Measurements from ENCODE around the gene TBC1D16. TPM values are rescaled to one million over a fixed set of nuclear protein-coding genes. Genes with fewer than 3 reads are reported as not detected.
"Not testable (repeated sequence)": the region's sequence is repeated elsewhere in the genome, so short reads cannot be mapped to it uniquely, and the experiment has no call there.

The TBC1D16 gene
- total RNA-seq, 2 donors from 2014 or later: 15.8 to 32.8 TPM

DNA sequence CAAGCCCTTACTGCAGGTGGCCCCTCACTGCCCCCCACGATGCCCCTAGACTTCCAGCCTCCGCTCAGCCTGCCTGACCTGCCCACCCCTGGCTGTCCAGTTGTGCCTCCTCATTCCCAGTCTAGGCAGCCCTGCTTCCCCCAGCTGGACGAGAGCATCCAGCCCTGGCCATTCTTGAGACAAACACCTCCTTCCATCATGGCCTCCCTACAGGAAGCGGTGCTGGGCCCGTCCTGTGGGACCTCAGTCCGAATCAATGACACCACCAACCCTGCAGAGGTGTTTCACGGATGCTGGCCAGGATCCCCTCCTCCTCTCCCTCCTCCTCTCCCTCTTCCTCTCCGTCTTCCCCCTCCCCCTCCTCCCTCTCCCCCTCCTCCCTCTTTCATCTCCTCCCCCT lies 29.0 kb upstream of the TBC1D16 start:
- ATAC-seq (replicated peaks in 1 of 2) (no peak), DNase-seq (no peak)
- H3K27ac Mint-ChIP-seq: no peak overlapping the region
- H3K27me3 Mint-ChIP-seq (ENCODE audit: low read depth): no peaks in the 10 kb centered on the region
- H3K9me3 Mint-ChIP-seq: no peaks in the 10 kb centered on the region
- H3K4me3 Mint-ChIP-seq: no peak overlapping the region
- H3K36me3 Mint-ChIP-seq (ENCODE audit: insufficient read depth in 2 of 2): no peaks in the 10 kb centered on the region
- no peaks in the 10 kb centered on the region for H3K4me1 Mint-ChIP-seq (ENCODE audit: low read depth)

DNA sequence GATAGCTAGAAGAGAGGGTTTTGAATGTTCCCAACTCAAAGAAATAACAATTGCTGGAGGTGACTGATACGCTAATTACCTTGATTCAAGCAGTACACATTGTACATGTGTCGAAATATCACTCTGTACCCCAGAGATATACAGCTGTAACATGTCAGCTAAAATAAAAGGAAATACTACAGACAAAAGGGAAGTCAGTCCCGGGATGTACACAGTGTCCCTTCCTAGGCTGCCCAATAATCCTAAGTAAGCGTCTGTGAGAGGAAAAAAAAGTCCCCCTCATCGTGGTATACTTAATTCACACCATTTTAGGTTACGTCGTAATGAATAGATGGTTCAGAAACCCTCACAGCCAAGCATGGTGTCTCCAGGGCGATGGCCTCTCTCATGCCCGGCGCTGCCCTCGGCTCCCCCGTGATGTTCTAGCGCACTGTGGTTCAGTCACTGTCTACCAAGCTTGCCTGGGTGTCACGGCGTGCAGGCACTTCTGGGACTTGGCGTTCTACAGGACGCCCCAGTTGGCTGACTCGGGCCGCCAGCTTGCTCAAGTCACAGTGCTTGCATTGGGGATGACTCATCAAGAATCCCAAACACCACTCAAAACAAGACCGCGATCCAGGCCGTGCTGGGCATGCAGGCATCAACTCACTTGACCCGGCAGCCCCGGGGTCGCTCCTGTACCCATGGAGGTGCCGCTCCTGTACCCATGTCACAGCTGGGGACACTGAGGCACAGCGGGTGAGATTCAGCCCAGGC lies 28.3 kb upstream of the TBC1D16 start:
- Mint-ChIP-seq H3K27me3 (ENCODE audit: low read depth) (no peaks in the 10 kb centered on the region), H3K4me3 (no peak overlapping the region), H3K36me3 (ENCODE audit: insufficient read depth in 2 of 2) (no peaks in the 10 kb centered on the region), H3K4me1 (ENCODE audit: low read depth) (no peaks in the 10 kb centered on the region), H3K9me3 (no peaks in the 10 kb centered on the region), H3K27ac (no peak overlapping the region)
- no peak for ATAC-seq (replicated peaks in 1 of 2)
- no peak for DNase-seq

DNA sequence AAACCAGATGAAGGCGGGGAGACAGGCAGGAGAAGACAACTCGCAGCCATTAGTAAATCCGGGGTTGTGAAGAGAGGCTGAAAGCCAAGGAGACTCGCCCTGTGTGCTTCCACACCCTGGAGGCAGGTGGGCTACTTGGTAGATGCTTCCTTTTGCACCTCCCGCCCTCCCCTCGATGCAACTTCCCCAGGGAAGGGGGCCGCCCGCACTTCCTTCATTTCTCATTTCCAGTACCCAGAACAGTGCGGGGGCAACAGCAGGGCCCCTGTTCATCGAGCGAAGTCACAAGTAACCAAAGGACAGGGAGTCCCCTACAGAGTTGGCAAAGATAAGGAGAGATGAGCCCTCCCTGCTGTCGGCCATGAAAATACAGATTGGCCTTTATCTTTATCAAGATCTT lies 25.7 kb upstream of the TBC1D16 start:
- H3K4me1 Mint-ChIP-seq (ENCODE audit: low read depth): no peaks in the 10 kb centered on the region
- no peaks in the 10 kb centered on the region for H3K36me3 Mint-ChIP-seq (ENCODE audit: insufficient read depth in 2 of 2)
- no peak overlapping the region for H3K4me3 Mint-ChIP-seq
- no peak overlapping the region for H3K27ac Mint-ChIP-seq
- no peaks in the 10 kb centered on the region for H3K27me3 Mint-ChIP-seq (ENCODE audit: low read depth)
- DNase-seq (no peak), ATAC-seq (replicated peaks in 1 of 2) (no peak)
- H3K9me3 Mint-ChIP-seq: no peaks in the 10 kb centered on the region

DNA sequence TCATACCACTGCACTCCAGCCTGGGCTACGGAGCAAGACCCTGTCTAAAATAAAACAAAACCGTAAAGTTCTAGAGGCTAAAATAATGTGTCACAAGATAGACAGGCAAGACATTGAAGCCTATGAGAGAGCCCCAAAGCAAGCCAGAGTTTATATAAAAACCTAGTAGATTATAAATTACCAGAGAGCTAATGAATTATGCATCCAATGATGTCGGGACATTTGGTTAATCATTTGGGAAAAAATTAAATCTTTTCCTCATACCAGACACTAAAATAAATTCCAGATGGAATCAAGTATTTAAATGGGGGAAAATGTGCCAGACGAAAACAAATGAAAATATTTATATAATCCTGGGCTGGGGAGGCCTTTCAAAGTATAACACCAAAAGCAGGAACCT lies 25.0 kb upstream of the TBC1D16 start:
- Mint-ChIP-seq H3K4me1 (ENCODE audit: low read depth) (no peaks in the 10 kb centered on the region), H3K9me3 (no peaks in the 10 kb centered on the region), H3K36me3 (ENCODE audit: insufficient read depth in 2 of 2) (no peaks in the 10 kb centered on the region), H3K27me3 (ENCODE audit: low read depth) (no peaks in the 10 kb centered on the region), H3K27ac (no peak overlapping the region), H3K4me3 (no peak overlapping the region)
- DNase-seq: no peak
- no peak for ATAC-seq (replicated peaks in 1 of 2)

DNA sequence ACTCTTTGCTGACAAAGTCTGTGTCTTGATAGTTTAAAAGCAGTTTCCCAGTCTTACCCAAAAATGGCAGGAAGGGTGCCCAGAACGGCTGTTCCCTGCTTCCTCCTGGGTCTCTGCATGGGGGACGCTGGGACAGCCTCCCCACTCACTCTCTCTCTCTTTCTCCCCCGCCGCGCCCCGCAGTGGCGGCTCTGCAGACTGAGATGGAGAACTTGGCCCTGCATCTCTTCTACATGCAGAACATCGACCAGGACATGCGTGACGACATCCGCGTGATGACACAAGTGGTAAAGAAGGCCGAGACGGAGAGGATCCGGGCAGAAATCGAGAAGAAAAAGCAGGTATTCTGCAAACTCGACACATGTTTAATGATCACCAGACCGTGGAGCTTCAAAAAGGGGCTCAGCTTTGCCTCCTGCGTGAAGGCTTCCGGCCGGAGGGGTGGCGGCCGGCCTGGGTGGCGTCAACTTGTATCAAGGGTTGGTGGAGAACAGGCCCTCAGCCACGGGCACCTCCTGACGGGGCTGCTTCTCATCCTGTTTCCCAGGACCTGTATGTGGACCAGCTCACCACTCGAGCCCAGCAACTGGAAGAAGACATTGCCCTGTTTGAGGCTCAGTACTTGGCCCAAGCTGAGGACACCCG lies 22.8 kb upstream of the TBC1D16 start:
- Mint-ChIP-seq H3K4me3 (no peak overlapping the region), H3K9me3 (no peaks in the 10 kb centered on the region), H3K27ac (no peak overlapping the region), H3K27me3 (ENCODE audit: low read depth) (no peaks in the 10 kb centered on the region), H3K36me3 (ENCODE audit: insufficient read depth in 2 of 2) (no peaks in the 10 kb centered on the region), H3K4me1 (ENCODE audit: low read depth) (no peaks in the 10 kb centered on the region)
- ATAC-seq (replicated peaks in 1 of 2) (no peak), DNase-seq (no peak)

DNA sequence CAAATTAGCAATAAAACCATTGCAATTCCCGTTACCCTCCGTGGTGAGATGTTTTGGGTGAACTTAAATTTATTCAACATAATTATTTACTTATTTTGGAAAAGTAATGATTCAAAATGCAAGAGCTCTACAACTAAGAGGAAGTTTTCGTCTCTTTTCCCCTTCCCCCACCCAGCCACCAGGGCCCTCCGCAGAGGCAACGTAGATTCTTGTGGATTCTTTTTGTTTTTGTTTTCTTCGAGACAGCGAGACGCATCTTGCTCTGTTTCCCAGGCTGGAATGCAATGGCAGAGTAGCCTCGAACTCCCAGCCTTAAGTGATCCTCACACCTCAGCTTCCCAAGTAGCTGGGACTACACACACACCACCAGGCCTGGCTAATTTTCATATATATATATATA lies 19.9 kb upstream of the TBC1D16 start:
- Mint-ChIP-seq H3K4me1 (ENCODE audit: low read depth) (no peaks in the 10 kb centered on the region), H3K9me3 (no peaks in the 10 kb centered on the region), H3K27me3 (ENCODE audit: low read depth) (no peaks in the 10 kb centered on the region), H3K4me3 (no peak overlapping the region), H3K36me3 (ENCODE audit: insufficient read depth in 2 of 2) (no peaks in the 10 kb centered on the region), H3K27ac (no peak overlapping the region)
- no peak for DNase-seq
- ATAC-seq (replicated peaks in 1 of 2): no peak

DNA sequence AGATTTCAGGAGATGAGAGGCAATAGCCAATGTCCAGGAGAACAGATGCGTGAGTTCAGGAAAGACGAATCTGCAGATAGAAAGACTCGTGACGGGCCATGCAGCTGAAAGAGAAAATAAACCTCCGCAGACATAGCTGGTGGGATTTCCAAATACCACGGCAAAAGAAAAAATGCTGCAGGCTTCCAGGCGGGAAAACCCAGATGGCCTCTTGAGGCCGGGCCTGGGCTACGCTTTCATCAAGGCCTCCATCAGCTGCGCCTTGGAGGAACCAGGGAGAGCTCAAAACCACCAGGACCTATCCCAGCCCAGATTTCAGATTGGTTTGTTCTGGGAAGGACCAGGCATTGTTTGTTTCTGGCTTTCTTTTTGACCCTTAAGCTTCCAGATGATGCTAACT lies 17.4 kb upstream of the TBC1D16 start:
- ATAC-seq (replicated peaks in 1 of 2): no peak
- Mint-ChIP-seq H3K9me3 (no peaks in the 10 kb centered on the region), H3K27ac (no peak overlapping the region), H3K4me1 (ENCODE audit: low read depth) (no peaks in the 10 kb centered on the region), H3K27me3 (ENCODE audit: low read depth) (no peaks in the 10 kb centered on the region), H3K36me3 (ENCODE audit: insufficient read depth in 2 of 2) (no peaks in the 10 kb centered on the region), H3K4me3 (no peak overlapping the region)
- no peak for DNase-seq

DNA sequence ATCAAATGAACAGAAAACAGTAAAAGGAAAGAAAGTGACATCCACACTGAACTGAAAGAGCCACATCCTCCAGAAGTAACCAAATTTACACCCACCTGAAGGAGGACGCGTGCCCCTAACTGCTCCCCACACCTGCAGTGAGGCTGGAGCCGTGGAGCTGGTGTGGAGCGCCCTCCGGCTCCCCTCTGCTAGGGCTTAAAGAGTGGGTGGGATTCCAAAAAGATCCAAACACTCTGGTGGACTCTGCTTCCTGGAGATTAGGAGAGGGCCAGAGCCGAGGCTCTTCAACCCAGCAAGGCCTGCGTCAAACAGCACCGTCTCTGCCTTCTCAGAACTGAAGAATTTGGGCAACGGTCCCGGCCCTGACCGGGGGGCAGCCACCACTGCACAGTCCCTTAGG lies 16.0 kb upstream of the TBC1D16 start:
- Mint-ChIP-seq H3K9me3 (no peaks in the 10 kb centered on the region), H3K4me3 (no peak overlapping the region), H3K36me3 (ENCODE audit: insufficient read depth in 2 of 2) (no peaks in the 10 kb centered on the region), H3K27me3 (ENCODE audit: low read depth) (no peaks in the 10 kb centered on the region), H3K27ac (no peak overlapping the region), H3K4me1 (ENCODE audit: low read depth) (no peaks in the 10 kb centered on the region)
- ATAC-seq (replicated peaks in 1 of 2) (no peak), DNase-seq (no peak)

DNA sequence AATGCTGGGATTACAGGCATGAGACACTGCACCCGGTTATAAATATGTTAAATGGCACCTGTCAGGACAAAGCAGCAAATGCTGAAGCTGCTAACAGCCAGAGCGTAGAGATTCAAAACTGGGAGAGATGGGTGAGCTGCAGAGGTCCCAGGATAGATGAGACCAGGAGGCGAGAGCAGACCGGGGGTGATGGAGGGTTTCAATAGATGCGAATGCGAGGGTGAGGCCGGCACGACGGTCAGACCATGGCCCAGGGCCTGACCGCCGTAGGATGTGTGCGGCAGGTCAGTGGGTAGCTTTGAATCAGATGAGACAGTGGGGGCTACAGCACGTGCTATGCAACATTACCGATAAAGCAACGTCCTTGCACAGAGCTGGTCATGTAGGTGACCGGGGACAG lies 15.0 kb upstream of the TBC1D16 start:
- Mint-ChIP-seq H3K9me3 (no peaks in the 10 kb centered on the region), H3K27ac (no peak overlapping the region), H3K36me3 (ENCODE audit: insufficient read depth in 2 of 2) (no peaks in the 10 kb centered on the region), H3K27me3 (ENCODE audit: low read depth) (no peaks in the 10 kb centered on the region), H3K4me1 (ENCODE audit: low read depth) (no peaks in the 10 kb centered on the region), H3K4me3 (no peak overlapping the region)
- DNase-seq: no peak
- ATAC-seq (replicated peaks in 1 of 2): no peak

DNA sequence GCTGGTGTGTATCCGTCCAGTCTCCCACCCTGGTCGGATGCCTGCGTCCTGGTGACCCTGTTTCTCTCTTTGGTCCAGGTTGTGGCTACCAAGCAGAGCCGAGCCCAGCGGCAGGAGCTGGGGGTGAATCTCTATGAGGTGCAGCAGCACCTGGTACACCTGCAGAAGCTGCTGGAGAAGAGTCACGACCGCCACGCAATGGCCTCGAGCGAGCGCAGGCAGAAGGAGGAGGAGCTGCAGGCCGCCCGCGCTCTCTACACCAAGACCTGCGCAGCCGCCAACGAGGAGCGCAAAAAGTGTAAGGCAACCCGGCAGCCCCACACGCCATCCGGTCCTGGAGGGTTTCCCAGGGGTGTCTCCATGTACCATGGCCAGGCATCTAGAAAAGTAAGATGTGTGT lies 14.3 kb upstream of the TBC1D16 start:
- H3K27me3 Mint-ChIP-seq (ENCODE audit: low read depth): no peaks in the 10 kb centered on the region
- no peaks in the 10 kb centered on the region for H3K36me3 Mint-ChIP-seq (ENCODE audit: insufficient read depth in 2 of 2)
- no peak overlapping the region for H3K4me3 Mint-ChIP-seq
- no peak overlapping the region for H3K27ac Mint-ChIP-seq
- no peaks in the 10 kb centered on the region for H3K9me3 Mint-ChIP-seq
- no peaks in the 10 kb centered on the region for H3K4me1 Mint-ChIP-seq (ENCODE audit: low read depth)
- no peak for DNase-seq
- no peak for ATAC-seq (replicated peaks in 1 of 2)

DNA sequence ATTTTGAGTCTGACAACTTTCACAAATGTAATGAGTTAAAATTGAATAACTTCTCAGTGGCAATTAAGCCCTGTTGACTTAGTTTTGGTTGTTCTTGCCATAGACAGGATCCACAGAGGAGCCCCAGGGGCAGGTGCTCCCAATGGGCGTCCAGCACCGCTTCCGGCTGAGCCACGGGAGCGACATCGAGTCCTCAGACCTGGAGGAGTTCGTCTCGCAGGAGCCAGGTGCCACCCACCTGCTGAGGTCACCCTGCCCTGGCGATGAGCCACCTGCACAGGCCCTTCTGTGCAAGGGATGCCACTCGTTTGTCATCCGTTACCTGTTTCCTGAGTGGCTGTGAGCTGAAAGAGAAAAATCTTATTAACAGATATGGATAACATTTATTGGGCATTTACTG lies 11.5 kb upstream of the TBC1D16 start:
- ATAC-seq (replicated peaks in 1 of 2): no peak
- no peak for DNase-seq
- H3K4me3 Mint-ChIP-seq: no peak overlapping the region
- H3K36me3 Mint-ChIP-seq (ENCODE audit: insufficient read depth in 2 of 2): no peaks in the 10 kb centered on the region
- no peaks in the 10 kb centered on the region for H3K4me1 Mint-ChIP-seq (ENCODE audit: low read depth)
- no peaks in the 10 kb centered on the region for H3K9me3 Mint-ChIP-seq
- no peaks in the 10 kb centered on the region for H3K27me3 Mint-ChIP-seq (ENCODE audit: low read depth)
- no peak overlapping the region for H3K27ac Mint-ChIP-seq

DNA sequence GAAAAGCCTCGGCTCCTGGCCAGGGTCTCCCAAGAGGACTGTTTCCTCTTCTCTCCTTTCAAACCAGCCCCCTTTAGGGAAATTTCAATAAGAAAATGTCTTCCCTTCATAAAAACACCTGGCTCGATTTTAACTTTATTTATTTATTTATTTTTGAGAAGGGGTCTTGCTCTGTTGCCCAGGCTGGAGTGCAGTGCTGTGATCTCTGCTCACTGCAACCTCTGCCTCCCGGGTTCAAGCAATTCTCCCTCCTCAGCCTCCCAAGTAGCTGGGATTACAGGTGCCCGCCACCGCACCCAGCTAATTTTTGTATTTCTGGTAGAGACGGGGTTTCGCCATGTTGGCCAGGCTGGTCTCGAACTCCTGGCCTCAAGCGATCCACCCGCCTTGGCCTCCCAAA lies 11.0 kb upstream of the TBC1D16 start:
- not testable (repeated sequence) for H3K9me3 Mint-ChIP-seq; H3K36me3 Mint-ChIP-seq (ENCODE audit: insufficient read depth in 2 of 2); H3K27me3 Mint-ChIP-seq (ENCODE audit: low read depth); H3K4me3 Mint-ChIP-seq; H3K27ac Mint-ChIP-seq; DNase-seq; ATAC-seq (replicated peaks in 1 of 2); H3K4me1 Mint-ChIP-seq (ENCODE audit: low read depth)

DNA sequence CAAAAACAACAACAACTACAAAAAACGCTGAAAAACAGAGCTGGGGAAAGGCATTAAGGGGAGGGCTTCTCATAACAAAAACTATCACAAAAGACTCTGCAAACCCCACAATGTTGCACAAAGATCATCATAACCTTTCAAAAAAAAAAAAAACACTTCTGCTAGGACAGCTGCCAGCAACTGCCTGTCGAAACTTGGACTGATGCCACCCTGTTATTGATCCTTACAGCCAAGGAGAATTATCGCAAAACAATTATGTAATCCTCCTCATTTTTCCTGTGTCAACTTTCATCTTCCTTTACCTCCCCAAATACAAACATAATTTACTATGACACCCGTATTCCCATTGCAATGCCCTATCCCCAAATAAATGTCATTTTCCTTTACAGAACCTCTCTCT lies 10.0 kb upstream of the TBC1D16 start:
- no peaks in the 10 kb centered on the region for H3K36me3 Mint-ChIP-seq (ENCODE audit: insufficient read depth in 2 of 2)
- no peaks in the 10 kb centered on the region for H3K9me3 Mint-ChIP-seq
- ATAC-seq (replicated peaks in 1 of 2) (no peak), DNase-seq (no peak)
- H3K27ac Mint-ChIP-seq: no peak overlapping the region
- H3K4me1 Mint-ChIP-seq (ENCODE audit: low read depth): no peaks in the 10 kb centered on the region
- H3K4me3 Mint-ChIP-seq: no peak overlapping the region
- H3K27me3 Mint-ChIP-seq (ENCODE audit: low read depth): no peaks in the 10 kb centered on the region

DNA sequence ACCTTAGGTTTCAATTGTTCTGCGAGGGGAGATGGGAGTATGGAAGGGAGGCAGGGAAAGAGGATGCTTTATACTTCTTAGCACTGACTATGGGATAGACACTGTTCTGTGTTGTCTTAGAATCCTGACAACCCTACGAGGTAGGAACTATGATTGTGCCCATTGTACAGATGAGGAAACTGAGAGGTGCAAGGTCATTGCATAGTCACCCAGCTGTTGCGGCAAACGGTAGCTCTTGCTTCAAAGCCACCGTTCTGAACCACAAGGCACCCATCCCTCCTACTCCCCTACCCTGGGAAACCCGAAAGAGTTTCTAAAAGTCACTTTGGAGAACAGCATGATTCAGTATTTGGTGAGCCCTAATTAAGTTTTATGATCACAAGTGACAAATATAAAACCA lies 8.3 kb upstream of the TBC1D16 start:
- H3K36me3 Mint-ChIP-seq (ENCODE audit: insufficient read depth in 2 of 2): no peaks in the 10 kb centered on the region
- no peaks in the 10 kb centered on the region for H3K9me3 Mint-ChIP-seq
- no peaks in the 10 kb centered on the region for H3K27me3 Mint-ChIP-seq (ENCODE audit: low read depth)
- H3K27ac Mint-ChIP-seq: no peak overlapping the region
- ATAC-seq (replicated peaks in 1 of 2) (no peak), DNase-seq (no peak)
- no peak overlapping the region for H3K4me3 Mint-ChIP-seq
- H3K4me1 Mint-ChIP-seq (ENCODE audit: low read depth): no peaks in the 10 kb centered on the region

Data from activated T-cell treated with anti-CD3 and anti-CD28 coated beads, Interleukin-2, amount 50 U/mL, for 72 hours (primary cell).